OCI-LY3 (cell line): ENCODE data around the gene SEPTIN14.

ENCODE experiments used
- CTCF ChIP-seq: fragments of 200-600, 300-600 bp; sonication (generic); IDR thresholded peaks from 2 replicates; pipeline ENCODE4 v1.5.1; 2014; ENCODE audit warnings: antibody characterized with exemption, low read length, low read depth
- EZH2phosphoT487 ChIP-seq: fragments of 200-600 bp; shearing (Covaris generic); IDR thresholded peaks from 2 replicates; pipeline ENCODE4 v1.6.1; 2018; ENCODE audit warnings: antibody characterized with exemption, mixed run types, low read depth

GRCh38 chr7:55770778-55771177 lies 91.8 kb downstream of the SEPTIN14 start:
- TF ChIP-seq CTCF: no peak
- TF ChIP-seq EZH2phosphoT487: no peak
